Activated naive CD4-positive, alpha-beta T cell treated with anti-CD3 and anti-CD28 coated beads, Interleukin-2, amount 50 U/mL, for 16 hours (primary cell): ENCODE measurements around the gene WIZ.
"Not testable (repeated sequence)": the region's sequence is repeated elsewhere in the genome, so short reads cannot be mapped to it uniquely, and the experiment has no call there.

Source experiments
- DNase-seq: peaks from one replicate; pipeline ENCODE4 v3.0.0-alpha.2; 2020

Gene WIZ

DNA sequence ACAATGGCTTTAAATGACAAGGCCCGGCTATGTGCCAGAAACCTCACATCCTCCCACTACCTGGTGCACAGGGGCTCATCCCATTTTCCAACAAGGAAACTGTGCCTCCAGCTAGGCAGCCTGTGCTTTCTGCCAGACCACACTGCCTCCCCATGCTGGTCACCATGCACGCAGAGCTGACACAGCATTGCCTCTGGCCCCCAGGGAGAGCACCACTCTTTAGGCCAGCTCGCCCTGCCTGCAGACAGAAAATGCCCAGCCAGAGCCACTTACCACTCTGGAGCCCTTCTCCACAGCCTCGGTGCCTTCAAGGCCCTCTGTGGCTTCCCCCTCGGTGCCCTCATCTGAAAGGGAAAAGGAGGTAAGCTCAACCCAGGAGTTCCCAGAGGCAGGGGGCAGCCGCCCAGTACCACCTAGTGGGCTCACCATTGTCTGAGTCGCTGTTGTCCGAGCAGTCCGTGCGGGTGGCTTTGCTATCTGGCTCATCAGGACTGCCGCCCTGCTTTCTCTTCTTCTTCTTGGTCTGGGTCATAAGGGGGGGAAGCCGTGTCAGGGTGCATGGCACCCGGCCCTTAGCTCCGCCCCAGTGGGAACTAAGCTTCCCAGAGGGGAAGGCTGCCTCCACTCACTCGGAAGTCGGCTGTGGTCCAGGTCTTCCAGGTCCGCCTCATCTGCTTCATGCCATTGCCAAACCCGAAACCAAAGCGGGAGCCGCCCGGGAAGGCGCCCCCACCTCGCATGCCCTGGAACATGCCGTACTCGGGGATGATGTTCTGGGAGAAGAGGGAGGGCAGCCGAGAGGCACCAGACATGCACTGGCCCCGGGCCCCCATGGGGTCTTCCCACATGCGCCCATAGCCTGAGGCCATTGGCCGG, 49.0 kb downstream of the WIZ start:
- DNase-seq: no peak

DNA sequence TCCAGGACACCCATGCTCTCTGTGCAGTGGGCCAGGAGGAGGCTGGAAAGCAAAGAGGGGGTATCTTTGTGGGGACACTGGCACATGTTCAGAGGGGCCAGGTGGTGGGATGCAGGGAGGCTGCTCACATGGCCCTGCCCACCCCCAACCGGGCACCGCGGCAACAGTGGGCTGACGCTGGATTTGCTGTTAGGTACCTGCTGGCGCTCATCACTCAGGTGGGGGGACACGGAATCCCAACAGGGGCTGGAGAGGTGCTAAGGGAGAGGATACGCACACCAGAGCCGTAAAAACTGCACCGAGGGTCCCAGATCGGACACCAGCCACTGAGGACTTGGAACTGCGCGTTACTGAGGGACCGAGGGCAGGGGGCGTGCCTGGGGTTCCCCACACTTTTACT, 50.1 kb downstream of the WIZ start:
- no peak for DNase-seq

DNA sequence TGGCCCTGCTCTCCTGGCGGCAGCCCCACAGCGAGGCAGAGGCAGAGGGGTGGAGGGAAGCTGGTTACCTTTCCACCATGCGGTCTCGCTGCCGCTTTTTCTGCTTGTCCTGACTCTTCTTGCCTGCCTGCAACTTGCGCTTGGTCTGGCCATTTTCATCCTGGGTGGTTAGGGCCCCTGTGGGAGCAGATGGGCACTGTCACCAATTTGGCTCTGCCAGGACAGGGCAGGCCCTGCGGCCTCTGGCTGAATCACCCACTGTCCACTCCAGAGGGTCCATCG, 50.6 kb downstream of the WIZ start:
- DNase-seq: no peak

DNA sequence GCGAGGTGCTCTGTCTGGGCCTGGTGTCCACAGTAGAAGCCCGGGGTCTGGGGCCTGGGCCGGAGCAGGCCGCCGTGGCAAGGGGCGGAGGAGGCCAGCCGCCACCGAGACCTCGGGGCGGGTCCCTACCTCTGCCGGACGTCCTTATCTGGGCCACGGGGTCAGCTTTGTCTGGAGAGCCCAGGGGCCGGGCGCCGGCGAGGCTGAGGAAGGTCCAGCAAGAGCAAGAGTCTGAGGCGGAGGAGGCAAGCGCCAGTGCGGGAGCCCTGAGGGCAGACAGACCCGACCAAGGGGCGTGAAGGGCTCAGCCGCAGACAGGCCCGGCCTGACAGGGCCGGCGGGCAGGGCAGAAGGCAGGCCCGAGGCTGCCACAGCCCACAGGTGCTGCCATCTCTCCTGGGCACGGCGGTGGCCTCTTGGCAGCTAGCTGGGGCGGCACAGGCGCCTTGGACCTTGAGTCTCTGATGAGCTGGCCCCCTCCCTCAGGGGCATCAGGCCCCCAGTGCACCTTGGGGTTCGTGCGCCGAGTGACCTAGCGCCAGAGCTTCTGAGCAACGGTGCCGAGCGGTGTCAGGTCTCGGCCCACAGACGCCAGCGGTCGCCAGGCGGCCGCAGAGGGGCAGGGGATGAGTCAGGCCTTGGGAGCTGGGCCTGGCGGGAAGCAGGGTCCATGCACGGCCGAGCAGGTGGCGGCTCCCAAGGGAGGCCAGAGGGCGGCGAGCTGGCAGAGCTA, 51.1 kb downstream of the WIZ start:
- no peak for DNase-seq

DNA sequence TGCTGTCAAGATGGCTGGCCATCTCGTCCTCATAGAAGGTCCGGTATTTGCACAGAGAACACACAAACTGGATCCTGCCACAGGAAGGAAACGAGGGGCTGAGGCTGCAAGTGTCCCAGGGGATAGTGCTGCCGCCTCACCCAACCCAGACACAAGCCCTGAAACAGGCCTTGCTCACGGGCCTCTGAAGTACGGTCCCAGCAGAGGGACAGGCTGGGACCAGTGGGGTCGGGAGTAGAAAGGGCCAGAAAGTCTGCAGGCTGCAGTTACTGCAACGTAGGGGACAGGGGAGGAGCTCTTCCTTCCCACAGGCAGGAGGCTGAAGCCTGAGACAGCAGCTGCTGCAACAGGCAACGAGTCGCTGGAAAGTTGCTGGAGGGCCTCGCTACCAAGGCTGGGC, 52.0 kb downstream of the WIZ start:
- no peak for DNase-seq

DNA sequence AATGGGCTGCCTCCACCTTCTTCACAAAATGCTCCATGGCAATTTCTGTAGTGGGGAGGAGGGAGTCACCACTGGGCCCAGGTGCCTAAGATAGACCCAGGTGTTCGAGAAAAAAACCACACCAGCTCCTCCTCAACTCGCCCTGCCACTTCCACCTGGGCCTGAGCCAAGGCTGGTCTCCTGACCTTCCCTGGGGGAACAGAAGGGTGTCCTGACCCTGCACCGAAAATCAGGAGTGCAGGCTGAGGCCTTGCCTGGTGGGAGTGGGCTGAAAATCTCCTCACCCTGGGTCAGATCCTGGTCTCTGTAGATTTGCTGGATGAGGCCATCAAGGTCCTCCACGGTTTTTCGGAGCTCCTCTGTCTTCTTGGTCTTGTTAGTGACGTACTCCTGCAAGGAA, 52.5 kb downstream of the WIZ start:
- DNase-seq: no peak

DNA sequence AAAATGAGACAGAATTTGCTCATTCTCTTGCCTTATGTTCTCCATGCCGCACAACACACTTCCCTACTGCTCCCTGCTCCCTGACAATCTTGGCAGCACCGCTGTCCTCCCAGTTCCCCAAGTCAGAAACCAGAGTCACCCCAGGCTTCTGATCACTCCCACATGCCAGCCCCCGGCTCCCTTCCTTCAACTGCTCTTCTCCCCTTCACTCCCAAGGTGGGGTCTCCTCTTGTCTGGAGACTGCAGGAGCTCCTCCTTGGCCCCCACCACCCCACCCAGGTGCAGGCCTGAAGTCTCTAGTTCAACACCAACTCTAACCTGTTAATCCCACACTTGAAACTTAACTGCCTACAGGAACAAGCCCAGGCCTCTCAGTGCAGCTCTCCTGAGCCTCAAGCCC, 53.3 kb downstream of the WIZ start:
- DNase-seq: no peak

DNA sequence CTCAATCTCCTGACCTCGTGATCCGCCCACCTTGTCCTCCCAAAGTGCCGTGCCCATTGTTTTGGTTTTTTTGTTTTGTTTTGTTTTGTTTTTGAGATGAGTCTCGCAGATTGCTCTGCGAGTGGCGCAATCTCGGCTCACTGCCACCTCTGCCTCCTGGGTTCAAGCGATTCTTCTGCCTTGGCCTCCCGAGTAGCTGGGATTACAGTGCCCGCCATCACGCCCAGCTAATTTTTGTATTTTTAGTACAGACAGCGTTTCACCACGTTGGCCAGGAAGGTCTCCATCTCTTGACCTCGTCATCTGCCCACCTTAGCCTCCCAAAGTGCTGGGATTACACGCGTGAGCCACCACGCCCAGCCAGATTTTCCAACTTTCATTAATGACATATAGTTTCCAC, 54.5 kb downstream of the WIZ start:
- not testable (repeated sequence) for DNase-seq

DNA sequence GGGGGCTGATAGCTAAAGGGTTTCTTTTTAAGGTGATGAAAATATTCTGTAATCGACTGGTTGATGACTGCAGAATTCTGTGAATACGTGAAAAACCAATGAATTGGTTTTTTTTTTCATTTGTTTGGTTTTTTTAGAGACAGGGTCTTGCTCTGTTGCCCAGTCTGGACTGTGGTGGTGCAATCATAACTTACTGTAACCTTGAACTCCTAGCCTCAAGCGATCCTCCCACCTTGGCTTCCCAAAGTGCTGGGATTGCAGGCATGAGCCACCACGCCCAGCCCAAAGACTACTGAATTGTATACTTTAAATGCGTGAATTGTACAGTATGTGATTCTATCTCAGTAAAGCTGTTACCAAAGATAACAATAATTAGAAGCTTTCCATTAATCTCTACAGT, 55.3 kb downstream of the WIZ start:
- no peak for DNase-seq

DNA sequence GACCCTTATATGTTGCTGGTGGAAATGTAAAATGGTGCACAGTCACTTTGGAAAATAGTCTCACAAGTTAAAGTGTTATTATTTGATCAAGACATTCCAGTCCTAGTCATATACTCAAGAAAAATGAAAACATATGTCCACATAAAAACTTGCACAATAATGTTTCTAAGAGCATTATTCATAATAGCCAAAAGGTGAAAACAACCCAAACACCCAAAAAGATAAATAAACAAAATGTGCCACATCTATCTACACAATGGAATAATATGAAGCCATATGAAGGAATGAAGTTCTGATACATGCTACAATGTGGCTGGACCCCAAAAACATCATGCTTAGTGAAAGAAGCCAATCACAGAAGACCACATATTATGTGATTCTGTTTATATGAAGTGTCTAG, 55.8 kb downstream of the WIZ start:
- no peak for DNase-seq

DNA sequence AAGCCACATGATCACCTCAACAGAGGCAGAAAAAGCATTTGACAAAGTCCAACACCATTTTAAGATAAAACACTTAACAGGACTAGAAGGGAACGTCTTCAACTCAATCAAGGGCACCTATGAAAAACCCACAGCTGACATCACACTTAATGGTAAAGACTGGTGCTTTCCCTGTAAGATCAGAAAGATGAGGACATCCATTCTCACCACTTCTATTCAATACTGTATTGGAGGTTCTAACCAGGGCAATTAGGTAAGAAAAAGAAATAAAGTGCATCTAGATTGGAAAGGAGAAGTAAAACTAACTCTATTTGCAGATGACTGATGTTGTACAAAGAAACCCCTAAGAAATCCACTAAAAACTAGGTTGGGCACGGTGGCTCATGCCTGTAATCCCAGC, 58.9 kb downstream of the WIZ start:
- DNase-seq: no peak

DNA sequence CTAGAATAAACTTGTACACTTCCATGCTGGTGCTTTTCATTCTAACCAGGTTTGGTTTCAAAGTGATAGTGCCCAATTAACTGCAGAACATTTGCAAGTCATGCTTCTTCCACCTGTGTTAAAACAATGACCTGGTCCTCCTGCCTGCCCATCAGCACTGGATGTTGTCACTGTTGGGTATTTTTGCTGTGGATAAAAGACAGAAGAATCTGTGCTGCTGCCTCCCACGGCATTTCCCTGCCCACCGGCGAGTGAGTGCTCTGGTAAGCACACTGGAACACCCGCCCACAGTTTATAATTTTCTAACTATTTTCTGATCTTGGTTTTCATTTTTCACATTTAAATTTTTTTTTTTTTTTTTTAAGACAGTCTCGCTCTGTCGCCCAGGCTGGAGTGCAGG, 67.9 kb downstream of the WIZ start:
- DNase-seq: no peak

DNA sequence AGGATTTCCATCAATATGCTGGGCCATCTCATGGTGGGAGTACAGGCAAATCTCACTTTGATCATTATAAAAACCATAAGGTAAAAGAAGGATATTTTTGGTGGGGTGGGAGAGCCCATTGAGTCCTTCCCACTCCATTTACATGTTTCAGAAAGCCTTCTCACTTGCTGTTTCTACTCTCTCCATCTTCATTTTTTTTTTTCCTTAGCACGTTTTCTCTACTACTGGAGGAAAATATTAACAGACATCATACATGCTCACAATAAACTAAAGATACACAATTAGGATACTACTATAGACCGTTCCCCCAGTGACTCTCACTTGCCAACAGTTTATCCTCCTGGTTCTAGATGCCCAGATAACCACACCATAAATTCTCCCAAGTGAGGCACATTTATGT, 68.3 kb downstream of the WIZ start:
- DNase-seq: no peak

DNA sequence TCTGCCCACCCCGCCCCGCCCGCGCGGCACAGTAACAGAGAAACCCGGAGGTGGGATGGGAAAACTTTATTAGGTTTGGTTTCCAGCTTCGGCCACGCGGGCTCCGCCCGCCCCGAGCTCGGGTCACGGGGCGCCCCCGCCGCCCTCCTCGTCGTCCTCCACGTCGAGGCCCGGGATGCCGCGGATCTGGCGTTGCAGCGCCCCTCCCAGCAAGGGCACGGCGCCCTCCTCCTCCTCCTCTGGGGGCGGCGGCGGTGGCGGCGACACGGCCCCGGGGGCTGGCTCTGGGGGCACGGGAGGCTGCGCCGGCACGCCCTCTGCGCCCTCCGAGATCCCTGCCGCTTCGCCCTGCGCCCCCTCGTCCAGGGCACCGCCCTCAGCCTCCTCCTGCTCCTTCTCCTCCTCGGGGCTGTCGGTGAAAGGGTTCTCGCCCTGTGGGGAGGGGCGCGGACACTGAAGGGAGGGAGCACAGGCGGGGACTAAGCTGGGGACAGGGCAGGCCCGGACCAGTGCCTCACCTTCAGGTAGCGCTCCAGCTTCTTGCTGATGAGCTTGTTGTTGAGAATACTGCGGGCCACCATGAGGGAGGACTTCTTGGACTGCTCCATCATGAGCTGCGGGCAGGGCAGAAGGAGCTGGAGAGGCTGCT, 69.6 kb downstream of the WIZ start:
- DNase-seq: no peak

DNA sequence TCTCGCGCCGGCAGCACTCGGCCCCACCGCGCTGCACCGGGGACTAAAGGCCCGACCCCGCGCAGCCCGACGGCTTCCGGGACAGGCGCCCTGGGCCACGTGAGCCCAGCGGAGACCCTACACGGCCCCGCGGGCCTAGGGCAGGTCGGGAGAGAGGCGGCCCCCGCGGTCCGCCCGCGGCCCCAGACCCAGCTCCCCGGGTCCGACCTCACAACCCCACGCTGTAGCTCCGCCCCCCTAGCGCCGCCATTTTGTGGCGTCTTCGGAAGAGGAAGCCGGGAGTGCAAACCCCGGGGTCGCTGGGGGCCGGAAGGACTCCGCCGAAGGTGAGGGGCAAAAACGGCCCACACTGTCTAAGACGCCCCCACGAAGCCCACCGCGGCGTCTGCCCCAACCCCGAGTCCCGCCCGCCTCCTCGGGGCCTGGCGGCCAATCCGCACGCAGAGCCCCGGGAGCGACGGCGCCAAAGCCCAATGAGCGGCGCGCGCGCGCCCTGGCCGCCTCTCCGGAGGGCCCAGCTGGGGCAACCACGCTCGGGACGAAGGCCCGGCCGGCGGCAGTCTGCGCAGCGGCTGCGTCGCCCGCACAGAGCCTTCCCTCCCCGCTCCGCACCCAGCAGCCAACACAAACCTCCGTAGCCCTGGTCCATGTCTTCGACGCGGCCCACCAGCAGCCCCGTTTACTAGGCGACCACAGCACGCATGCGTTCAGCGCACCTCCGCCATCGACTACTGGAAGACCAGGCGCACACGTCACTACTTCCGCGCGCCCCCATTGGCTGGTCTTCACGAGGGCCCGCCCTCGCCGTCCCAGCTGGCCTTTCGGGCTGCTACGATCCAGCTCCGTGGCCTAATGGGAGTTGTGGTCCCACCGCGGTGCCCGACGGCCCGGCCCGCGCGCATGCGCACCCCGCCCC, 70.4 kb downstream of the WIZ start, which contains the start of gene AKAP8:
AKAP8 (minus strand) TSS at position 705 of the 916 bp plus-strand sequence; CDS start at position 649, 56 bp downstream.
- DNase-seq: peak; percentile 98

DNA sequence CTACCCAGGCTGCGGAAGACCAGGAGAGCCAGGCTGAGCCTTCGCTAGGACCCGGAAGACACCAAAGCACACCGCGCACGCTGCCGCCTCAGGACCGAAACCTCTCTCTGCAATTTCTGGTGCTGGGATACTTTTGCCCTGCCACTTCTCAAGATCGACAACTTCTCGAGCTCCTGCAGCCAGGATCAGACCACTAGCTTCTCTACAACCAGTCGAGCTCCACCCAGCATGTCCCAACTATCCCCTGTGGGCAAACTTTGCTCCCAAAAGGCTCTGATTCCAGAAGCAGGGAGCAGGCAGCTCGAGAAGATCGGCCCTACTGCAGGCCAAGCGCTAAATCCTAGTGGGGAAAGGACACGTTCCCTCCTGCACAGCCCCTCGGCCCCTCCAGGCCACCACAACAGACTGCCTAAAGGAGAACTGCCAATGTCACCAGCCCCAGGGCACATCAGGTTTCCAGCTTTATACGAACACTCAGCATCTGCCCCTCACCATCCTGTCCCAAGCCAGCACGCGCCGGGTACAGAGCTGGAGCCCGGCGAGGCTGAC, 71.1 kb downstream of the WIZ start:
- peak; percentile 60 for DNase-seq

DNA sequence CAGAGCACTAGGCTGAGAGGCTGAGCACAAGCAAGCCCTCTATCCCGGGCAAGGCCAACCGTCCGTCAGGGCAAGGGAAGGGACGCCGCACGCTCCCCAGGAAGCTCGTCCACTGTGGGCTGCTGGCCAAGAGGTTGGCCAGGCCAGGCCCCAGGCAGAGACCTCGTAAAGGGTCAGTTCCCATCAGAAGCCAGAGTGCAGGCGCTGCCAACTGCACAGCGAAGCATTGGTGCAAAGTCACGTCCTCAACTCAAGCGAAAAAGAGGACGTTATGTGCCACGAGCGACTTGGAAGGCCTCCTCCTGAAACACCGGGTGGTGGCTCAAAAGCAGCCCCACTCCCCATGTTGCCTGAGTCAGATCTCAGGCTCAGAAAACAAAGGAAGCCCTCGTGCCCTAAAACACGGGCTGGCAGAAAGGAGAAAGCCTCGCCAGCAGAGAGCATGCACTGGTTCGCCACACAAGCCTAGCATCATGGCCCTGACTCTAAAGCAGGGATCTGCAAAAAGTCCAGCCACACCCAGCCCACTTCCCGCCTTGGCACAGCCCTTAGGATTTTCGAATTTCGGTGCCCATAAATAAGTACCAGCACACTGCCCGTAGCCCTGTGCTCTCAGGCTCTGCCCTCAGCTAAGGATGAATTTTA, 74.8 kb downstream of the WIZ start:
- DNase-seq: no peak

DNA sequence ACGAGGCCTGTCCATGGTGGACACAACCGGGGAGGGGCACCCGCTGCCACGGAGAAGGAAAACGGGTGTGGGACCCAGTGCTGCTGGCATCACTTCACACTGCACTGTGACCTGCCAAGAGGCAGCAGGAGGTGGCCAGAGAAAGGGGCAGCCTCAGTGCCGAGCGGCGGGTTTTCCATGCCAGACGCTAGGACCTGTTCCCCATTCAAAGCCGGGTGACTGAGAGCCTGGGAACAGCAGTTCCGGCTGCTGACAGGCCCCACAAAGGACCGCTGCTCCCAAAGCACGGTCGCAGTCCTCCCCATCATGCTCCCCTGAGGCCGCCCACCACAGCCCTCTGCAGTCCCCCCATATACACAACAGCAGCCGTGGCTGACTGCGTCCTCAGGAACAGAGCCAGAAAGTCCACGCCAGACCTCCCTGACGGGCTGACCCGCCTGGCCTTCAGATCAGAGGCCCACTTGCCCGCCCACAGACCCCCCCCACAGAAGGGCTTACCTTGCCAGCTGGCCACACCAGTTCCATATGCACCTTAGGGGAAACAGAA, 75.6 kb downstream of the WIZ start:
- no peak for DNase-seq

DNA sequence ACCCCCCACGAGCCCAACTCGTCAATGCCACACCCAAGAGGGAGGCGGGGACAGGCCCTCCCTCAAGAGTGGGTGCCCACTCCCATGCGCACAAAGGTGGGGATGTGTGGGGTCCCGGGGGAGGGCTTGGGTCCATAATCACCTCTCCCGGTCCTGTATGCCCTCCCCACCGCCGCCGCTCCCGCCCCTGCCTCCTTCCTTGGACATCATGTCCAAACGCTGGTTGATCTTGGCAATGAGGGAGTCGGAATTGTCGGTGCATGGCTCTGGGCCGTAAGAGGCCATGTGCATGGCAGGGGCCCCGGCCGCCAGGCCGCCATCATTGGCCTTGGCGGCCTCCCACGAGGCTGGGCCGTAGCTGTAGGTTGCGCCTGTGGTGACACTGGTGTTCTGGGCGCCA, 76.1 kb downstream of the WIZ start:
- no peak for DNase-seq

DNA sequence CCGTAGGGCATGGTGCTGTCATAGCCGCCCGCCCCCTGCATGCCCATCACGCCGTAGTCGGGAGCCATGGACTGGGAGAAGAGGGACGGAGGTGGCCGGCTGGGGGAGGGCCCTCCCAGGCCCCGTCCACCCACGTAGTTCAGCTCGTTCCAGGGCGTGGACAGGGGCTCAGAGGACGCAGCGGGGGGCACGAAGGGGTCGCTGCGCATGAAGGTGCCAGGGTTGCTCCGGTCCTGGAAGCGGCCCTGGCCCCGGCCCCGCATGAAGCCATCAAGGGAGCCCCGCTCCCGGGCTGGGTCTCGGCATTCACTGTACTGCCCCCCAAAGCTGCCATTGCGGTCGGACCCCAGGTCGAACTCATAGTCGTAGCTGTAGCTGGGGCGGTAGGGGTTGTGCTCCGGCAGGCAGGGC, 76.9 kb downstream of the WIZ start:
- no peak for DNase-seq

DNA sequence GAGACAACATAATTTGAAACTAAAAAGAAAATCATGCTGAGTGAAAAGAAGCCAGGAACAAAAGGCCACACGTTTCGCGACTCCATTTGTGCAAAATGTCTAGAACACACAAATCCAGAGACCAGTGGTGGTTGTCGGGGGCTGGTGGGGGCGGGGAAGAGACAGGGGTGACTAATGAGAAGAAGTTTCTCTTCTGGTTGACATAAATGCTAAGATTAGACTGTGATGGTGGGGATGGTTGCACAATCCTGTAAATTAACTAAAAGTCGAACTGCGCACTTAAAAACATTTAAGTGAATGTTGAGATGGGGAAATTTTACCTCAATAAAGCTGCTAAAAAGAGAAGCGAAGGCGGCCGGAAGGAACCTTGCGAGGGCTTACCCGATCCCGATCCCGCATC, 77.3 kb downstream of the WIZ start:
- no peak for DNase-seq
